Neural crest cell (in vitro differentiated cells): ENCODE measurements around the gene ZNF331. TPM values are rescaled to one million over a fixed set of nuclear protein-coding genes. Genes with fewer than 3 reads are reported as not detected.
A peak's percentile ranks its signal among the peaks of the same experiment; 100 is the strongest.
"Not testable (repeated sequence)": the region's sequence is repeated elsewhere in the genome, so short reads cannot be mapped to it uniquely, and the experiment has no call there.

Experiments
- DNase-seq: peaks from one replicate; pipeline ENCODE4 v3.0.0; 2021; ENCODE audit warnings: low read depth, mixed read lengths, low spot score
- H3K27ac Mint-ChIP-seq: one replicate; pipeline ENCODE4 v1.8.0; 2021; ENCODE audit warnings: mild to moderate bottlenecking, mixed read lengths; ENCODE audit not compliant: unreplicated experiment
- H3K27me3 Mint-ChIP-seq: 2 replicates; pipeline ENCODE4 v1.8.0; 2021; ENCODE audit warnings: low read depth, mild to moderate bottlenecking, mixed read lengths
- H3K36me3 Mint-ChIP-seq: 2 replicates; pipeline ENCODE4 v1.8.0; 2021; ENCODE audit warnings: low read depth, mild to moderate bottlenecking, mixed read lengths
- H3K4me1 Mint-ChIP-seq: 2 replicates; pipeline ENCODE4 v1.8.0; 2021; ENCODE audit warnings: mixed read lengths
- H3K4me3 Mint-ChIP-seq: one replicate; pipeline ENCODE4 v1.8.0; 2021; ENCODE audit warnings: mild to moderate bottlenecking, mixed read lengths
- H3K9me3 Mint-ChIP-seq: 2 replicates; pipeline ENCODE4 v1.8.0; 2021; ENCODE audit warnings: mixed read lengths
- total RNA-seq: library from RNA; stranded (reverse); gene quantifications from 2 replicates; pipeline ENCODE4 v1.2.1, GENCODE V29; 2021
- TF ChIP-seq, protein P1 (sequence below): fragments of 200-600 bp; sonication (generic); conservative IDR thresholded peaks from 2 replicates; pipeline ENCODE4 v1.5.0; 2021; ENCODE audit warnings: antibody characterized with exemption, mild to moderate bottlenecking

The ZNF331 gene
- total RNA-seq, 1 donor from 2014 or later = 36.6 TPM

DNA sequence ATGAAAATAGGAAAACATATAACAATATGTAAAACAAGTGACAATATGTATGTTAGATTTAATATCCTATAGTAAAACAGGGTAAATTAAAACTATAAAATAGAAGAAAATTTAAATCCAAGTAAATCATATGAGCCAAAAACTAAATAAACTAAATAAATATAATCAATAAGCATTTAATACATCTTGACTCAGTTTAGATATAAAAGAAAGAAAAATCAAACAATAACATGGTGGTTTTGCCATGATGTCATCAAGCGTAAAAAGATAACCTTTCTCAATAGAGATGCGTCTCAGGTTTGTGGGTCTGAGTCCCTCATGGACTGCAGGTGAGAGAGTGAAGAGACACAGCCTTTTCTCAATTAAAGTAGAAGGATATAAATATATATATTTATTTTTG lies 26.6 kb upstream of the ZNF331 start:
- H3K9me3 Mint-ChIP-seq = no peaks in the 10 kb centered on the region
- H3K36me3 Mint-ChIP-seq = no peaks in the 10 kb centered on the region
- H3K4me3 Mint-ChIP-seq = no peak overlapping the region
- H3K27ac Mint-ChIP-seq = no peak overlapping the region
- H3K4me1 Mint-ChIP-seq = no peaks in the 10 kb centered on the region
- TF ChIP-seq, protein P1, sequence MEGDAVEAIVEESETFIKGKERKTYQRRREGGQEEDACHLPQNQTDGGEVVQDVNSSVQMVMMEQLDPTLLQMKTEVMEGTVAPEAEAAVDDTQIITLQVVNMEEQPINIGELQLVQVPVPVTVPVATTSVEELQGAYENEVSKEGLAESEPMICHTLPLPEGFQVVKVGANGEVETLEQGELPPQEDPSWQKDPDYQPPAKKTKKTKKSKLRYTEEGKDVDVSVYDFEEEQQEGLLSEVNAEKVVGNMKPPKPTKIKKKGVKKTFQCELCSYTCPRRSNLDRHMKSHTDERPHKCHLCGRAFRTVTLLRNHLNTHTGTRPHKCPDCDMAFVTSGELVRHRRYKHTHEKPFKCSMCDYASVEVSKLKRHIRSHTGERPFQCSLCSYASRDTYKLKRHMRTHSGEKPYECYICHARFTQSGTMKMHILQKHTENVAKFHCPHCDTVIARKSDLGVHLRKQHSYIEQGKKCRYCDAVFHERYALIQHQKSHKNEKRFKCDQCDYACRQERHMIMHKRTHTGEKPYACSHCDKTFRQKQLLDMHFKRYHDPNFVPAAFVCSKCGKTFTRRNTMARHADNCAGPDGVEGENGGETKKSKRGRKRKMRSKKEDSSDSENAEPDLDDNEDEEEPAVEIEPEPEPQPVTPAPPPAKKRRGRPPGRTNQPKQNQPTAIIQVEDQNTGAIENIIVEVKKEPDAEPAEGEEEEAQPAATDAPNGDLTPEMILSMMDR = no peak
- H3K27me3 Mint-ChIP-seq = no peaks in the 10 kb centered on the region
- DNase-seq = no peak

DNA sequence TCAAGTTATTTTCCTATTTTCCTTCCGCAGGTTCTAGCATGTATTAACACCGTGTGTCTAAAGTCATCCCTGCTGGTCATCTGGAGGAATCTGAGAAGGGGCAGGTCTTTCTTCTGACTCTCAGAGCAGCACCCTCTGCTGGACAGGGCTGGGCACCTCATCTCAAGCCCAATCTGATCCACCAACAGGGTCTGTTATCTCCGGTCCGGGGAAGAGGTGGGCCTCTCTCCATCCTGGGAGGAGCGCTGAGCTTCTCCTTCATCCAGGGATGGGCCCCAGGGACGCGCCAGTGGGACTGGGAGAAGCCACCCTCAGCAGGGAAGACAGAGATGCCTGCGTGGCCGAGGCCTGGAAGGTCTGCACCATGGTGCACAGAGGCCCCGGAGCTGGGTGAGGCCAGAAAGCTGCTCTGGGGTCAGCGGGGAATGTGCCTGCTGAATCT lies 26.0 kb upstream of the ZNF331 start:
- DNase-seq = peak; percentile 57
- H3K4me3 Mint-ChIP-seq = no peak overlapping the region
- H3K27ac Mint-ChIP-seq = no peak overlapping the region
- no peaks in the 10 kb centered on the region for H3K9me3 Mint-ChIP-seq
- H3K27me3 Mint-ChIP-seq = no peaks in the 10 kb centered on the region
- H3K4me1 Mint-ChIP-seq = no peaks in the 10 kb centered on the region
- H3K36me3 Mint-ChIP-seq = no peaks in the 10 kb centered on the region
- TF ChIP-seq, protein P1 = peak; percentile 81

DNA sequence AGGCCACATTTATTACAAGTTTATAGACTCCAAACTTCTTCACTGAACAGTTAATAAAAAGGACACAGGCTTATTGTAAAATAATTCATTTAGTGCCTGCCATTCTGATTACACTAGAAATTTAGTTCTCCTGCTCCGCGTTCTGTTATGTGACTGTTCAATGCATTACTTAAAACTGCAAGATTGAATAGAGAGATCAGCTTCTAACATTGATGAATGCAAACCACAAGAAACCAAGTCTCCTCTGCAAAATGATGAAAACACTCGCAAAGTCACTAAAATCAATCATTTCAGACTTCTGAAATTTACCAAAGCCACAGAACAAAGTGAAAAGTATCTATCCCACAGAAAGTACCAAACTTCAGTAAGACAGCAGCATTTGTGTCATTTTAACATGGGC lies 22.9 kb upstream of the ZNF331 start:
- not testable (repeated sequence) for H3K4me1 Mint-ChIP-seq, H3K27ac Mint-ChIP-seq, DNase-seq, H3K27me3 Mint-ChIP-seq, H3K4me3 Mint-ChIP-seq, H3K9me3 Mint-ChIP-seq, H3K36me3 Mint-ChIP-seq

DNA sequence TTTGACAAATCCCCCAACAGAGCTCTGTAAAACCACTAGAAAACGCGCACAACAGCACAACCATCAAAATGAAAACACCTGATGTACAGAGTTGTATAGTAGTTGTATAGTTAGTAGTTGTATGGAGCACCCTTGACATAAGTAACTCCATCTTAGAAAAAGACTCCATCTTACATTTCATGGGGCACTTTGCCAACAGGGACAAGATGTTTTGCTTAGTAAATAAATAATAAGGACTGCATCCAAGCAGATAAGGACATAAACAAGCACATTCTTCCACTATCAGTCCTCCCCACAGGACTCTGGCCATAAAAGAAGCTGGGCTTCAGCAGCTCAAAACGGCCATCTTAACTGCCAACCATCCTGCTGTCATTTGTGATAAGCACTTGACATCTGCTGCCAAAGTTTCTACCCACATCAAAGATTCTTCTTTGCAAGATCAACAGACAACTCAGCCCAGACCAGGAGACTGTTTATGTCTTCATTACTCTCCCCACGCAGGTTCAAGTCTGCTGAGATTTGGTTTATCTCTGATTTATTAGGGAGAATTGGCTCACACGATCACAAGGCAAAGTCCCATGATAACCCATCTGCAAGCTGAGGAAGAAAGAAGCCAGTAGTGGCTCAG lies 20.7 kb upstream of the ZNF331 start:
- no peak for DNase-seq
- Mint-ChIP-seq H3K9me3 (peaks cover 13% of the 10 kb centered on the region), H3K27me3 (peaks cover 3% of the 10 kb centered on the region), H3K4me1 (peaks cover 24% of the 10 kb centered on the region), H3K4me3 (no peak overlapping the region), H3K27ac (no peak overlapping the region), H3K36me3 (peaks cover 20% of the 10 kb centered on the region)
- TF ChIP-seq, protein P1 = no peak

DNA sequence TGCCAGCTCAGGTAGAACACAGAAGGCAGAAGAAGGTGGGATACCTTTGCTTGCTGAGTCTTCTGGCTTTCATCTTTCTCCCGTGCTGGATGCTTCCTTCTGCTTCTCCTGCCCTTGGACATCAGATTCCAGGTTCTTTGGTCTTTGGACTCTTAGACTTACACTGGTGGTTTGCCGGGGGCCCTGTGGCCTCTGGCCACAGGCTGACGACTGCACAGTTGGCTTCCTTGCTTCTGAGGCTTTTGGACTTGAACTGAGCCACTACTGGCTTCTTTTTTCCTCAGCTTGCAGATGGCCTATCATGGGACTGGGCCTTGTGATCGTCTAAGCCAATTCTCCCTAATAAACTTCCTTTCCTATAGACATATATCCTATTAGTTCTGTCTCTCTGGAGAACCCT lies 19.8 kb upstream of the ZNF331 start:
- H3K27me3 Mint-ChIP-seq = peaks cover 3% of the 10 kb centered on the region
- peaks cover 29% of the 10 kb centered on the region for H3K4me1 Mint-ChIP-seq
- no peak overlapping the region for H3K4me3 Mint-ChIP-seq
- peaks cover 25% of the 10 kb centered on the region for H3K36me3 Mint-ChIP-seq
- H3K9me3 Mint-ChIP-seq = peaks cover 13% of the 10 kb centered on the region
- TF ChIP-seq, protein P1 = no peak
- no peak overlapping the region for H3K27ac Mint-ChIP-seq
- no peak for DNase-seq

DNA sequence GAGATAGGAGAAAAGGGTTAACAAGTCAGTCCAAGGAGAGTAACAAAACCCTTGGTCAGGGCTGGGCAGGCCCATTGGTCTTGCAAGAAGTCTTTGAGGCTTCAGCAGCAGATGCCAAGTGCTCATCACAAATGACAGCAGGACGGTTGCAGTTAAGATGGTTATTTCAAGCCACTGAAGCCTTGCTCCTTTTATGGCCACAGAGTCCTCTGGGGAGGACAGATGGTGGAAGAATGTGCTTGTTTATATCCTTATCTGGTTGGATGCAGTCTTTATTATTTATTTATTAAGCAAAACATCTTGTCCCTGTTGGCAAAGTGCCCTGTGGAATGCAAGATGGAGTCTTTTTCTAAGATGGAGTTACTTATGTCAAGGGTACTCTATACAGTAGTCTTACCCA lies 19.2 kb upstream of the ZNF331 start:
- Mint-ChIP-seq H3K36me3 (peaks cover 31% of the 10 kb centered on the region), H3K27ac (peak overlapping the region; percentile 79), H3K27me3 (peaks cover 3% of the 10 kb centered on the region), H3K4me1 (peaks cover 29% of the 10 kb centered on the region), H3K9me3 (peaks cover 13% of the 10 kb centered on the region), H3K4me3 (peak overlapping the region; percentile 72)
- DNase-seq = no peak
- TF ChIP-seq, protein P1 = no peak
